Measurements from ENCODE around the gene SCNN1A. TPM values are rescaled to one million over a fixed set of nuclear protein-coding genes. Genes with fewer than 3 reads are reported as not detected.

Gene SCNN1A
- total and polyA plus RNA-seq, 2 of the 13 experiments (the other 11 are each of a cell fraction or from before 2014, with no cell fraction given), result 1.5 to 14.6 TPM

GRCh38 chr12:6370994-6371754 lies 4.2 kb downstream of the SCNN1A start (continued):
- TF ChIP-seq CEBPZ (IDR thresholded peaks at IDR 0.05; ENCODE audit: low read length) (no peak), ZBTB43 (CRISPR knock-in tag; conservative IDR thresholded peaks at IDR 0.05) (0 out of 2 replicates have a peak, but pooled peaks have one; percentile 27), ZNF598 (CRISPR knock-in tag; IDR thresholded peaks at IDR 0.05; ENCODE audit: borderline replicate concordance) (no peak), ZNF646 (CRISPR knock-in tag; IDR thresholded peaks at IDR 0.05) (no peak), ZNF431 (CRISPR knock-in tag; IDR thresholded peaks at IDR 0.05; ENCODE audit: borderline replicate concordance, low read depth) (no peak), CBX1 (IDR thresholded peaks at IDR 0.05; ENCODE audit: low read depth) (peak; percentile 35), SMAD1 (CRISPR knock-in tag; IDR thresholded peaks at IDR 0.05; ENCODE audit: borderline replicate concordance, low read depth) (no peak), ZNF24 (IDR thresholded peaks at IDR 0.05) (no peak), ZNF710 (CRISPR knock-in tag; IDR thresholded peaks at IDR 0.05; ENCODE audit: borderline replicate concordance) (0 out of 2 replicates have a peak, but pooled peaks have one; percentile 42), ATM (IDR thresholded peaks at IDR 0.05; ENCODE audit: borderline replicate concordance) (no peak), ZNF512 (CRISPR knock-in tag; IDR thresholded peaks at IDR 0.05) (no peak), NR2F2 (IDR thresholded peaks at IDR 0.05; ENCODE audit: borderline replicate concordance, low read depth) (no peak)

Data from HepG2 (cell line).